Lung (tissue), 12 donors: ENCODE results near the gene ZNF710. TPM values are rescaled to one million over a fixed set of nuclear protein-coding genes. Genes with fewer than 3 reads are reported as not detected.

ENCODE experiments used
- ATAC-seq: fragments of 200-7000 bp; cut with Tn5 transposase; one replicate; pipeline ENCODE4 v1.9.1; 2020; ENCODE audit warnings: moderate number of reproducible peaks; ENCODE audit not compliant: insufficient read depth, low FRiP score
- DNase-seq, 3 donors: peaks; one replicate each; pipeline ENCODE4 v3.0.0-alpha.2; 2013 to 2017
- H3K27ac ChIP-seq, 2 donors: one replicate each; pipeline ENCODE4 v1.5.1; 2013; ENCODE audit warnings: mild to moderate bottlenecking in 2 of 2, moderate library complexity in 2 of 2, control low read depth in 1 of 2, inconsistent platforms in 1 of 2, low read depth in 1 of 2, low read length in 1 of 2
- H3K27me3 ChIP-seq, 3 donors: one replicate each; pipeline ENCODE4 v1.5.1; 2013; ENCODE audit warnings: low read length in 2 of 3; ENCODE audit not compliant: control insufficient read depth in 3 of 3, insufficient read depth in 3 of 3
- H3K36me3 ChIP-seq, 4 donors: one replicate each; pipeline ENCODE4 v1.5.1; 2013; ENCODE audit warnings: low read length in 4 of 4, mild to moderate bottlenecking in 1 of 4, moderate library complexity in 1 of 4; ENCODE audit not compliant: control insufficient read depth in 4 of 4, insufficient read depth in 4 of 4
- H3K4me1 ChIP-seq, 5 donors: one replicate each; pipeline ENCODE4 v1.5.1; 2013; ENCODE audit warnings: low read length in 5 of 5, mild to moderate bottlenecking in 2 of 5, moderate library complexity in 1 of 5; ENCODE audit not compliant: control insufficient read depth in 5 of 5, insufficient read depth in 5 of 5
- H3K4me3 ChIP-seq: one replicate; pipeline ENCODE4 v1.5.1; 2013; ENCODE audit warnings: mild to moderate bottlenecking, control low read depth, moderate library complexity
- H3K9ac ChIP-seq, 2 donors: one replicate each; pipeline ENCODE4 v1.5.1; 2013; ENCODE audit warnings: low read length in 2 of 2, control low read depth in 1 of 2; ENCODE audit not compliant: insufficient read depth in 1 of 2
- H3K9me3 ChIP-seq, 4 donors: one replicate each; pipeline ENCODE4 v1.5.1; 2013; ENCODE audit warnings: low read length in 3 of 4, mild to moderate bottlenecking in 1 of 4, moderate library complexity in 1 of 4; ENCODE audit not compliant: control insufficient read depth in 4 of 4, insufficient read depth in 3 of 4
- WGBS, 2 donors: extraction: QIAGEN DNeasy Blood & Tissue Kit; methylation state at CpG; one replicate each; pipeline ENCODE4 v1.1.7; 2013; 5-methylcytosine and 5-hydroxymethylcytosine counted together
- polyA plus RNA-seq, 2 donors: library from polyadenylated mRNA; stranded (reverse); fragments of 200-250 nt; gene quantifications; one replicate each; pipeline ENCODE4 v1.2.1, GENCODE V29; 2013
- total RNA-seq, 2 donors: library from RNA; depleted of rRNA in 1 of 2; stranded (reverse); fragments of >200 nt in 1 of 2; gene quantifications; one replicate each; pipeline ENCODE4 v1.2.1, GENCODE V29; 2014 to 2021
- TF ChIP-seq, protein P1 (sequence below): IDR thresholded peaks from 2 replicates; pipeline ENCODE4 v1.5.1; 2012; ENCODE audit warnings: mild to moderate bottlenecking; ENCODE audit errors: control extremely low read depth, extremely low read depth
- donor health status: control.
- donor health status: control.
- donor health status: Bipolar disorder and iron deficiency.
- donor health status: healthy.
- donor health status: DM: yes; HTN: yes; CAD: no.

ZNF710 gene
- total and polyA plus RNA-seq, 4 donors = 19.6 to 49.1 (median 38.6) TPM

DNA sequence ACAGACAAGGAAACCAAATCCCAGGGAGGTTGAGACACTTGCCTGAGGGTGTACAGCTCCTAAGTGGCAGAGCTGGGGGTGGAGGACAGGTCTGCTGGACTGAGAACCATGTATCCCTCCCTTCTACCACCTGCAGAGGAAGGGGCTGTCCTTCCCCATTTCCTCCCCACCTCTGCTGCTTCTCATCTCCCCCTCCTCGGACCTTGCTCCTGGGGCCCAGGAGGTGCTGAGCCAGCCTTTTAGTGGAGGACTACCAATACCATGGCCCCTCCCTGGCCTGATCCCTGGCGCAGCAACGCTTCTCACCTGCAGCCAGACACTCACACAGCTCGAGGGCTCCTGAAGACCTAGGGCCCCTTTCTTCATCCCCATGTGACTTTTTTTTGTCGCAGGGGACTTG, 50.8 kb downstream of the ZNF710 start:
- Histone ChIP-seq H3K9me3 (no peaks in the 10 kb centered on the region), H3K4me1 (peaks cover 0 to 34% (median 24%) of the 10 kb centered on the region in 5 donors), H3K27ac (peak overlapping the region in 1 of 2 donors; percentile 2), H3K27me3 (no peaks in the 10 kb centered on the region), H3K36me3 (peaks cover 0 to 5% (median 0%) of the 10 kb centered on the region in 4 donors), H3K4me3 (no peak overlapping the region), H3K9ac (no peak overlapping the region)
- ATAC-seq (no peak), DNase-seq (no peak)
- TF ChIP-seq, protein P1, sequence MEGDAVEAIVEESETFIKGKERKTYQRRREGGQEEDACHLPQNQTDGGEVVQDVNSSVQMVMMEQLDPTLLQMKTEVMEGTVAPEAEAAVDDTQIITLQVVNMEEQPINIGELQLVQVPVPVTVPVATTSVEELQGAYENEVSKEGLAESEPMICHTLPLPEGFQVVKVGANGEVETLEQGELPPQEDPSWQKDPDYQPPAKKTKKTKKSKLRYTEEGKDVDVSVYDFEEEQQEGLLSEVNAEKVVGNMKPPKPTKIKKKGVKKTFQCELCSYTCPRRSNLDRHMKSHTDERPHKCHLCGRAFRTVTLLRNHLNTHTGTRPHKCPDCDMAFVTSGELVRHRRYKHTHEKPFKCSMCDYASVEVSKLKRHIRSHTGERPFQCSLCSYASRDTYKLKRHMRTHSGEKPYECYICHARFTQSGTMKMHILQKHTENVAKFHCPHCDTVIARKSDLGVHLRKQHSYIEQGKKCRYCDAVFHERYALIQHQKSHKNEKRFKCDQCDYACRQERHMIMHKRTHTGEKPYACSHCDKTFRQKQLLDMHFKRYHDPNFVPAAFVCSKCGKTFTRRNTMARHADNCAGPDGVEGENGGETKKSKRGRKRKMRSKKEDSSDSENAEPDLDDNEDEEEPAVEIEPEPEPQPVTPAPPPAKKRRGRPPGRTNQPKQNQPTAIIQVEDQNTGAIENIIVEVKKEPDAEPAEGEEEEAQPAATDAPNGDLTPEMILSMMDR = no peak
- WGBS, 2 donors = 67 to 75% methylated on average over 5 of the region's 5 CpGs

DNA sequence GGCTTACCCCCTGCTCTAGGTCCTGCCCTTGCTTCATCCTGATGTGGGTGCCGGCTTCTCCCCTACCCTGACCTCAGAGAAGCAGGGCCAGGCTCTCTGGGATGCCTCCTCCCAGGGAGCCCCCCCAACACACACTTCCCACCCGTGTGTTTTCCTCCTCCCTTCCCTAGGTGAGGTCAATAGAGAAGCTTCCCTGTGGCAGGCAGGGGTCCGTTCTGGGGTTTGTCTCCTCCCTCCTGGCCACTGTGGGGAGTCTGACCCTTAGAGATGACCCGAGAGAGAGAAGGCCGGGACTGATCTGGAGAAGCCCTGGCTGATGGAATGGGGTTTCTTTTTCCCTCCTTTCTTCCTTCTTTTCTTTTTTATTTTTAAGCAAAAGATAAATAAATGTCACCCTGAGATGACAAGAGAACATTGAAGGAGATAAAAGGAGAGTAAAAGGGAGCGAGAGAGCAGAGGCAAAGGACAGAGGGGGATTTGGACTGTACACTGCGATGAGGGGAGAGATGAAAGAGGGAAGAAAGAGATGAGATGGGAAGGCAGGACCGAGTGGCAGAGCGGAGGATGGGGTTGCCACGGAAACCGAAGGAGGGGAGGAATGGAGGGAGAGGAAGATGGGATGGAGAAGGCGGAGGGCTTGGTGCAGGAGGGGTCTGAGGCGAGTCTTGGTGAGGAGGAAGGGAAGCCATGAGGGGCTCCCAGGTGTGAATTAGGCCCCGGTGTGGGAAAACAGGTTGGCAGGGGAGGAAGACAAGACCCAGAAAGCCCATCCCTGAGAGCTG, 52.8 kb downstream of the ZNF710 start:
- ATAC-seq = no peak
- H3K9me3 ChIP-seq = no peaks in the 10 kb centered on the region
- peaks cover 0 to 5% (median 0%) of the 10 kb centered on the region in 4 donors for H3K36me3 ChIP-seq
- H3K27me3 ChIP-seq = no peaks in the 10 kb centered on the region
- no peak overlapping the region for H3K9ac ChIP-seq
- peaks cover 0 to 24% (median 17%) of the 10 kb centered on the region in 5 donors for H3K4me1 ChIP-seq
- no peak for DNase-seq
- TF ChIP-seq, protein P1 = no peak
- H3K27ac ChIP-seq = peak overlapping the region in 1 of 2 donors; percentile 55
- no peak overlapping the region for H3K4me3 ChIP-seq
- WGBS, 2 donors = 86 to 87% methylated on average over 14 of the region's 14 CpGs

DNA sequence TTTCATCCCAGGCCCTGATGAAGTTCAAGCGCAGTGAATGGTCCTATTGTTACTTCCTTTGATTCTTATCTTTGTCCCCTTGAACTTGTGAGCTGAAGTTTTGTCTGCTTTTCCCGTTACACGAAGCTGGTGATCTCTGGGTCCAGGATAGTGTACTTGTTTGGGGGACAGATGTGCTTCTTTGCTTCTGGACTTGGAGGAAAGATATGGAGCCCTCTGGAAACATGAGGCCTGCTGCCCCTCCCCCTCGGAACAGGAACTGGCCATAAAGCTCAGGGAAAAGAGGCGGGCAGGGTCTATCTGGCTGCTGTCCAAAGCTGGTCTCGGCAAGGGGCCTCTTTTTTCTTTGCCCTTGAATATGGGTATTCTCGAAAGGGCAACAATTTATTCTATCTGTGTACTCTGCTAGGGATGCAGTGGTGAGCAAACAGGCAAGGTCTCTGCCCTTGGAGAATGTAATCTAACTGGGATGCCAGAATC, 53.5 kb downstream of the ZNF710 start:
- no peaks in the 10 kb centered on the region for H3K9me3 ChIP-seq
- H3K27me3 ChIP-seq = no peaks in the 10 kb centered on the region
- DNase-seq = peak; percentile 56 to 63 (median 60)
- no peak overlapping the region for H3K4me3 ChIP-seq
- TF ChIP-seq, protein P1 = no peak
- peaks cover 0 to 29% (median 23%) of the 10 kb centered on the region in 5 donors for H3K4me1 ChIP-seq
- 35 to 39% methylated on average over 7 of the region's 7 CpGs for WGBS, 2 donors
- H3K9ac ChIP-seq = no peak overlapping the region
- peaks cover 0 to 5% (median 0%) of the 10 kb centered on the region in 4 donors for H3K36me3 ChIP-seq
- ATAC-seq = no peak
- H3K27ac ChIP-seq = peak overlapping the region in 1 of 2 donors; percentile 68
